Naive thymus-derived CD4-positive, alpha-beta T cell (primary cell): ENCODE measurements around the gene CACNA1C. TPM values are rescaled to one million over a fixed set of nuclear protein-coding genes. Genes with fewer than 3 reads are reported as not detected.
A peak's percentile ranks its signal among the peaks of the same experiment; 100 is the strongest.

ENCODE experiments used
- ATAC-seq: fragments of 150-1000 bp; cut with Tn5 transposase; 2 replicates; pipeline ENCODE4 v1.10.0; 2021; ENCODE audit warnings: mild to moderate bottlenecking, moderate library complexity
- CTCF ChIA-PET: fragments of 350-600 bp; sonication (Branson Sonifier 250); formaldehyde crosslinking; loops from one replicate; lab custom pipeline; 2021; ENCODE audit warnings: antibody characterized with exemption; lab: Charles Lee
- POLR2A ChIA-PET: fragments of 350-600 bp; sonication (Branson Sonifier 250); formaldehyde crosslinking; loops from one replicate; lab custom pipeline; 2021; ENCODE audit warnings: antibody characterized with exemption, inconsistent platforms; lab: Charles Lee
- DNase-seq, 9 donors: peaks; one replicate each; pipeline versions ENCODE4 v3.0.0 to v3.0.0-alpha.2; 2020 to 2022; ENCODE audit warnings: mixed read lengths in 1 of 9
- H3K27ac ChIP-seq: one replicate; pipeline ENCODE4 v1.7.0; 2013; ENCODE audit warnings: mild to moderate bottlenecking, low read depth, low read length, moderate library complexity
- H3K27me3 ChIP-seq, 2 donors: one replicate each; pipeline ENCODE4 v1.7.0; 2013; ENCODE audit warnings: low read length in 2 of 2, mild to moderate bottlenecking in 2 of 2, moderate library complexity in 2 of 2; ENCODE audit not compliant: control insufficient read depth in 2 of 2, insufficient read depth in 2 of 2
- H3K36me3 ChIP-seq, 3 experiments: 1 replicate in 2 of 3; 2 replicates in 1 of 3; pipeline ENCODE4 v1.7.0; 2013; ENCODE audit warnings: low read length in 3 of 3, mild to moderate bottlenecking in 3 of 3, moderate library complexity in 1 of 3; ENCODE audit not compliant: insufficient read depth in 3 of 3, control insufficient read depth in 2 of 3
- H3K4me1 ChIP-seq, 2 donors: one replicate each; pipeline ENCODE4 v1.7.0; 2013; ENCODE audit warnings: low read length in 2 of 2, mild to moderate bottlenecking in 2 of 2, moderate library complexity in 1 of 2; ENCODE audit not compliant: control insufficient read depth in 2 of 2, insufficient read depth in 2 of 2
- H3K4me3 ChIP-seq: 2 replicates; pipeline ENCODE4 v1.7.0; 2013; ENCODE audit warnings: mild to moderate bottlenecking, low read length
- H3K9me3 ChIP-seq, 3 experiments: 1 replicate in 2 of 3; 2 replicates in 1 of 3; pipeline ENCODE4 v1.7.0; 2013; ENCODE audit warnings: low read length in 3 of 3; ENCODE audit not compliant: control insufficient read depth in 2 of 3
- H3K27ac Mint-ChIP-seq, 9 donors: one replicate each; pipeline ENCODE4 v1.8.0; 2020 to 2022; ENCODE audit warnings: mixed read lengths in 9 of 9, mild to moderate bottlenecking in 8 of 9, moderate library complexity in 5 of 9, inconsistent platforms in 2 of 9
- H3K27me3 Mint-ChIP-seq, 5 donors: one replicate each; pipeline ENCODE4 v1.8.0; 2021 to 2022; ENCODE audit warnings: mixed read lengths in 5 of 5, mild to moderate bottlenecking in 1 of 5
- H3K36me3 Mint-ChIP-seq, 5 donors: one replicate each; pipeline ENCODE4 v1.8.0; 2020 to 2022; ENCODE audit warnings: mixed read lengths in 5 of 5, mild to moderate bottlenecking in 3 of 5, inconsistent platforms in 1 of 5
- H3K4me1 Mint-ChIP-seq, 7 donors: one replicate each; pipeline ENCODE4 v1.8.0; 2020 to 2022; ENCODE audit warnings: mixed read lengths in 7 of 7, mild to moderate bottlenecking in 3 of 7, inconsistent platforms in 1 of 7
- H3K4me3 Mint-ChIP-seq, 10 donors: one replicate each; pipeline ENCODE4 v1.8.0; 2020 to 2022; ENCODE audit warnings: mild to moderate bottlenecking in 10 of 10, mixed read lengths in 10 of 10, moderate library complexity in 6 of 10, inconsistent platforms in 2 of 10
- H3K9me3 Mint-ChIP-seq, 11 donors: one replicate each; pipeline ENCODE4 v1.8.0; 2020 to 2022; ENCODE audit warnings: mixed read lengths in 11 of 11, mild to moderate bottlenecking in 4 of 11, inconsistent platforms in 1 of 11, moderate library complexity in 1 of 11
- intact Hi-C, 2 donors: fragments of 100-400 bp; cut with micrococcal nuclease; formaldehyde crosslinking; loops; one replicate each; pipeline ENCODE4 v1.15.1; 2023
- polyA plus RNA-seq, 2 donors: library from polyadenylated mRNA; unstranded; fragments of 300-500 nt; fragmentation: Illumina TruSeq; gene quantifications; one replicate each; pipeline ENCODE4 v1.2.3, GENCODE V29; 2021
- total RNA-seq, 6 experiments: library from RNA in 5 of 6; stranded (reverse) in 5 of 6; gene quantifications; 1 replicate in 5 of 6; 2 replicates in 1 of 6; pipeline ENCODE4 v1.2.3 and lab custom pipeline; 2021 to 2026

CACNA1C gene
- total and polyA plus RNA-seq, 7 experiments from 2014 or later = 0.04 to 0.48 (median 0.08) TPM

GRCh38 chr12:2547273-2548044, 494.7 kb downstream of the CACNA1C start:
- POLR2A ChIA-PET = no interaction called here
- intact Hi-C loops = no loop called here
- Mint-ChIP-seq H3K4me1 (peaks cover 0 to 21% (median 0%) of the 10 kb centered on the region in 7 donors), H3K27me3 (peaks cover 0 to 23% (median 5%) of the 10 kb centered on the region in 5 donors), H3K9me3 (peaks cover 0 to 3% (median 0%) of the 10 kb centered on the region in 11 donors), H3K36me3 (no peaks in the 10 kb centered on the region), H3K27ac (no peak overlapping the region), H3K4me3 (no peak overlapping the region)
- H3K4me3 ChIP-seq = no peak overlapping the region
- peak; percentile 74 for ATAC-seq
- no peaks in the 10 kb centered on the region for H3K9me3 ChIP-seq
- H3K4me1 ChIP-seq = no peaks in the 10 kb centered on the region
- H3K36me3 ChIP-seq = no peaks in the 10 kb centered on the region
- H3K27me3 ChIP-seq = no peaks in the 10 kb centered on the region
- DNase-seq = no peak
- H3K27ac ChIP-seq = no peak overlapping the region
- CTCF ChIA-PET = no interaction called here

- Mint-ChIP-seq H3K27me3 (peaks cover 0 to 22% (median 4%) of the 10 kb centered on the region in 5 donors), H3K9me3 (peaks cover 0 to 3% (median 0%) of the 10 kb centered on the region in 11 donors), H3K4me1 (peaks cover 0 to 19% (median 0%) of the 10 kb centered on the region in 7 donors), H3K36me3 (no peaks in the 10 kb centered on the region), H3K27ac (no peak overlapping the region), H3K4me3 (no peak overlapping the region)
- Histone ChIP-seq H3K9me3 (no peaks in the 10 kb centered on the region), H3K36me3 (no peaks in the 10 kb centered on the region), H3K4me3 (no peak overlapping the region), H3K27me3 (no peaks in the 10 kb centered on the region), H3K27ac (no peak overlapping the region), H3K4me1 (no peaks in the 10 kb centered on the region)
- ATAC-seq (no peak), DNase-seq (no peak)
- intact Hi-C loops = no loop called here
- ChIA-PET CTCF (no interaction called here), POLR2A (no interaction called here)
Observed at GRCh38 chr12:2548081-2548480, 495.3 kb downstream of the CACNA1C start.

- H3K36me3 ChIP-seq = no peaks in the 10 kb centered on the region
- H3K27me3 Mint-ChIP-seq = peaks cover 0 to 10% (median 0%) of the 10 kb centered on the region in 5 donors
- ATAC-seq (no peak), DNase-seq (no peak)
- no peak overlapping the region for H3K4me3 ChIP-seq
- H3K4me1 Mint-ChIP-seq = peaks cover 0 to 1% (median 0%) of the 10 kb centered on the region in 7 donors
- H3K9me3 Mint-ChIP-seq = peaks cover 0 to 3% (median 0%) of the 10 kb centered on the region in 11 donors
- H3K4me1 ChIP-seq = no peaks in the 10 kb centered on the region
- ChIA-PET CTCF (no interaction called here), POLR2A (no interaction called here)
- intact Hi-C loops = no loop called here
- H3K36me3 Mint-ChIP-seq = no peaks in the 10 kb centered on the region
- no peak overlapping the region for H3K4me3 Mint-ChIP-seq
- no peaks in the 10 kb centered on the region for H3K9me3 ChIP-seq
- H3K27ac ChIP-seq = no peak overlapping the region
- no peaks in the 10 kb centered on the region for H3K27me3 ChIP-seq
- H3K27ac Mint-ChIP-seq = no peak overlapping the region
Observed at GRCh38 chr12:2550561-2551411, 498.0 kb downstream of the CACNA1C start.

GRCh38 chr12:2551412-2551900, 498.7 kb downstream of the CACNA1C start:
- Mint-ChIP-seq H3K4me1 (peaks cover 0 to 1% (median 0%) of the 10 kb centered on the region in 7 donors), H3K36me3 (no peaks in the 10 kb centered on the region), H3K27ac (no peak overlapping the region), H3K27me3 (peaks cover 0 to 11% (median 0%) of the 10 kb centered on the region in 5 donors), H3K9me3 (peaks cover 0 to 3% (median 0%) of the 10 kb centered on the region in 11 donors), H3K4me3 (no peak overlapping the region)
- Histone ChIP-seq H3K4me3 (no peak overlapping the region), H3K27me3 (no peaks in the 10 kb centered on the region), H3K4me1 (no peaks in the 10 kb centered on the region), H3K9me3 (no peaks in the 10 kb centered on the region), H3K27ac (no peak overlapping the region), H3K36me3 (no peaks in the 10 kb centered on the region)
- DNase-seq (no peak), ATAC-seq (peak; percentile 42)
- intact Hi-C loops = no loop called here
- CTCF ChIA-PET = no interaction called here
- POLR2A ChIA-PET = no interaction called here

GRCh38 chr12:2552000-2552756, 499.4 kb downstream of the CACNA1C start:
- Mint-ChIP-seq H3K9me3 (peaks cover 0 to 3% (median 0%) of the 10 kb centered on the region in 11 donors), H3K27me3 (peaks cover 0 to 16% (median 3%) of the 10 kb centered on the region in 5 donors), H3K4me1 (peaks cover 0 to under 1% (median 0%) of the 10 kb centered on the region in 7 donors), H3K27ac (no peak overlapping the region), H3K4me3 (no peak overlapping the region), H3K36me3 (no peaks in the 10 kb centered on the region)
- H3K27me3 ChIP-seq = no peaks in the 10 kb centered on the region
- ATAC-seq (no peak), DNase-seq (no peak)
- ChIA-PET CTCF (no interaction called here), POLR2A (no interaction called here)
- H3K9me3 ChIP-seq = no peaks in the 10 kb centered on the region
- no peaks in the 10 kb centered on the region for H3K4me1 ChIP-seq
- intact Hi-C loops = no loop called here
- no peak overlapping the region for H3K27ac ChIP-seq
- no peak overlapping the region for H3K4me3 ChIP-seq
- no peaks in the 10 kb centered on the region for H3K36me3 ChIP-seq

- CTCF ChIA-PET = no interaction called here
- H3K4me1 Mint-ChIP-seq = no peaks in the 10 kb centered on the region
- no peak overlapping the region for H3K27ac Mint-ChIP-seq
- Histone ChIP-seq H3K9me3 (no peaks in the 10 kb centered on the region), H3K36me3 (no peaks in the 10 kb centered on the region), H3K27ac (no peak overlapping the region), H3K4me3 (no peak overlapping the region), H3K4me1 (no peaks in the 10 kb centered on the region), H3K27me3 (no peaks in the 10 kb centered on the region)
- peaks cover 0 to 3% (median 0%) of the 10 kb centered on the region in 11 donors for H3K9me3 Mint-ChIP-seq
- DNase-seq (no peak), ATAC-seq (no peak)
- H3K27me3 Mint-ChIP-seq = peaks cover 0 to 17% (median 8%) of the 10 kb centered on the region in 5 donors
- H3K4me3 Mint-ChIP-seq = no peak overlapping the region
- intact Hi-C loops = no loop called here
- POLR2A ChIA-PET = no interaction called here
- H3K36me3 Mint-ChIP-seq = no peaks in the 10 kb centered on the region
Observed at GRCh38 chr12:2553388-2554126, 500.8 kb downstream of the CACNA1C start.
